ENCODE measurements around the gene IPO13.

IPO13 gene

GRCh38 chr1:43963006-43963405, 16.3 kb downstream of the IPO13 start:
- no peak for TF ChIP-seq CTCF (IDR thresholded peaks at IDR 0.05; ENCODE audit: control extremely low read depth, extremely low read depth, low read depth, missing control alignments)
- ChIA-PET CTCF (interaction anchor here (1.9 to 2.2 kb wide), 2 partner anchors 9 to 17 kb away, joined by 10 to 12 read pairs; partner anchors contain the start of gene IPO13), POLR2A (no interaction called here)
- no peak for DNase-seq (ENCODE audit: extremely low spot score)

GRCh38 chr1:43963890-43964289, 17.1 kb downstream of the IPO13 start:
- CTCF ChIA-PET: interaction anchor here (1.0 to 2.2 kb wide), 4 partner anchors 9 to 17 kb away, joined by 3 to 12 read pairs (median 7); partner anchors contain the start of gene IPO13
- no peak for DNase-seq (ENCODE audit: extremely low spot score)
- POLR2A ChIA-PET: interaction anchor here (0.8 kb wide), 1 partner anchor 14 kb away, joined by 4 read pairs; no protein-coding TSS in a partner anchor
- no peak for TF ChIP-seq CTCF (IDR thresholded peaks at IDR 0.05; ENCODE audit: control extremely low read depth, extremely low read depth, low read depth, missing control alignments)

- DNase-seq (ENCODE audit: extremely low spot score): no peak
- no peak for TF ChIP-seq CTCF (IDR thresholded peaks at IDR 0.05; ENCODE audit: control extremely low read depth, extremely low read depth, low read depth, missing control alignments)
- ChIA-PET POLR2A (no interaction called here), CTCF (interaction anchor here (1.2 kb wide), 1 partner anchor 12 kb away, joined by 3 read pairs; no protein-coding TSS in a partner anchor)
These were observed 18.6 kb downstream of the IPO13 start for GRCh38 chr1:43965316-43965715.

- no peak for DNase-seq (ENCODE audit: extremely low spot score)
- TF ChIP-seq CTCF (IDR thresholded peaks at IDR 0.05; ENCODE audit: control extremely low read depth, extremely low read depth, low read depth, missing control alignments): no peak
- ChIA-PET POLR2A (no interaction called here), CTCF (interaction anchor here (1.5 to 4.9 kb wide), 5 partner anchors 10 to 34 kb away, joined by 3 to 21 read pairs (median 9); partner anchors contain the start of genes ARTN and IPO13)
These were observed 21.7 kb downstream of the IPO13 start for GRCh38 chr1:43968348-43968948.

GRCh38 chr1:43969416-43969745, 22.6 kb downstream of the IPO13 start:
- no peak for TF ChIP-seq CTCF (IDR thresholded peaks at IDR 0.05; ENCODE audit: control extremely low read depth, extremely low read depth, low read depth, missing control alignments)
- ChIA-PET POLR2A (no interaction called here), CTCF (interaction anchor here (0.7 to 4.9 kb wide), 3 partner anchors 25 to 206 kb away, joined by 3 to 21 read pairs (median 9); partner anchors contain the start of gene ARTN)
- no peak for DNase-seq (ENCODE audit: extremely low spot score)

GRCh38 chr1:43969746-43970466, 23.2 kb downstream of the IPO13 start, which contains the start of gene DPH2:
Gene DPH2 (plus strand): TSS chr1:43970010. CDS start chr1:43970176, 166 bp downstream.
- peak; percentile 99 for DNase-seq (ENCODE audit: extremely low spot score)
- no peak for TF ChIP-seq CTCF (IDR thresholded peaks at IDR 0.05; ENCODE audit: control extremely low read depth, extremely low read depth, low read depth, missing control alignments)
- ChIA-PET POLR2A (interaction anchor here (0.6 to 0.8 kb wide), 2 partner anchors 320 to 619 kb away, joined by 3 read pairs; partner anchors contain the start of gene KDM4A), CTCF (interaction anchor here (0.7 to 4.9 kb wide), 4 partner anchors 20 to 206 kb away, joined by 3 to 21 read pairs (median 6); partner anchors contain the start of gene ARTN)
